ENCODE measurements around the gene TSPAN15. TPM values are rescaled to one million over a fixed set of nuclear protein-coding genes. Genes with fewer than 3 reads are reported as not detected.

TSPAN15 gene
- total RNA-seq, 1 experiment from 2014 or later, result 1.6 TPM

DNA sequence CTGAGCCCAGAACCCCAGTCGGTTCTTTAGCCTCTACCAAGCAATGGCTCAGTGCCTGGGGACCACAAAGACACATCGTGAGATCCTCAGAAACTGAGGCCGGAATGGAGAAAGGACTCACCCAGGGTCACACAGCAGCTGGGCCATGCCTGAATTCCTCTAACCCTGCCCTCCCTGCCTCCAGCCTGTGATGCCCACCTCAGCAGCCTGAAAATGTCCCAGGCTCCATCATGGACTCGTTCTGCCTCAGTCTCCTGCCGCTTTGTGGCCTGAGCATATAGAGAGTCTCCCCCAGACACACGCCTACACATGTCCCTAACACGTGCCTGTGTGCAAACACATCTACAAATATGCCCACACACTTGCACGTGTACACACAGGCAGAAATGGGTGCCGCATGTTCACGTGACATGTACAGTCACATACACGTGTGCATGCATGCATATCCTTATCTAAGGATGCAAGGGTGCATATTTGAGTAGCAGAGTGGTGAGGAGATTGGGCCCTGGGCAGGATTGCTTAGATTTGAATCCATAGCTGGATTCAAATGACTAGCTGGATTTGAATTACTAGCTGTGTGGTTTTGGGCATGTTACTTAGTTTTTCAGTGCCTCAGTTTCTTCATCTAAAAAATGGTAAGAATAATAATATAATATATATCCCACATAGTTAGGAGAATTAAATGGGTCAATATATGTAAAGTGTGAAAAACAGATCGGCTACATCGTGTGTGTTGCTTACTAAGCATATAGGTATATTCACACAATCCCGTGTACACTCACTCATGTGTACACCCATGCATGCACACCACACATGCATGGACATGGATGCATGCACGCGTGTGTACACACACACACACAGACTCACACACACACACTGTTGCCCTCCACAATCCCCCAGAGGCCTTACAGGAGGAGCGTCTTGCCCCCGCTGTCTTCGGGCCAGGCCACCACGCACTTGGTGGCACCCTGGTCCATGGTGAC lies 36.9 kb upstream of the TSPAN15 start:
- Histone ChIP-seq H3K4me3 (ENCODE audit: low read length) (no peak overlapping the region), H4K20me1 (ENCODE audit: insufficient read depth, low read depth, low read length) (no peaks in the 10 kb centered on the region), H3K27ac (ENCODE audit: low read length) (no peak overlapping the region), H3K36me3 (ENCODE audit: insufficient read depth, low read length) (no peaks in the 10 kb centered on the region), H2AFZ (ENCODE audit: low read length) (no peak overlapping the region), H3K4me1 (ENCODE audit: low read length) (peaks cover 7% of the 10 kb centered on the region), H3K4me2 (ENCODE audit: low read depth, low read length, poor library complexity, severe bottlenecking) (no peak overlapping the region), H3K9me2 (replicated peaks; ENCODE audit: insufficient read depth, low read length) (no peaks in the 10 kb centered on the region), H3K9ac (ENCODE audit: low read length) (no peak overlapping the region), H3K9me3 (ENCODE audit: low read length) (no peaks in the 10 kb centered on the region), H3K27me3 (ENCODE audit: low read length) (no peaks in the 10 kb centered on the region), H3K79me2 (ENCODE audit: low read length) (no peaks in the 10 kb centered on the region)
- no peak for DNase-seq

DNA sequence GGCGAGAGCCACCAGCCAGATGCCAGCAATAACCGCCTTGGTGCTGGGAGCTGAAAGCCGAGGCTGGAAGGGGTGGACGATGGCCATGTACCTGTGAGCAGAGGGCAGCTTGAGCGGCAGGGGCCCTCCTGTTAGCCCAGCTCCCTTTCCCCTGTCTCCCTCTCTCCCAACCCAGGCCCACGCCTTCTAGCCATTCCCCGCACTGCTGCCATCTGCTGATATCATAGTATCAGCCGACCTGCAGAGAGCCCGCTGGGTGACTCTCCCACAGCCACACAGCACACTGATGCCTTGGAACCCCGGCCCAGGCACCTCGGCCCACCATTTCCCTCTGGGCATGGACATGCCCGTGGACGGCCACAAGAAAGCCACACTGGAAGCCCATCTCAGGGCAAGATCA lies 36.2 kb upstream of the TSPAN15 start:
- Histone ChIP-seq H3K79me2 (ENCODE audit: low read length) (no peaks in the 10 kb centered on the region), H3K9me3 (ENCODE audit: low read length) (no peaks in the 10 kb centered on the region), H4K20me1 (ENCODE audit: insufficient read depth, low read depth, low read length) (no peaks in the 10 kb centered on the region), H3K9ac (ENCODE audit: low read length) (no peak overlapping the region), H3K36me3 (ENCODE audit: insufficient read depth, low read length) (no peaks in the 10 kb centered on the region), H3K4me3 (ENCODE audit: low read length) (no peak overlapping the region), H3K27ac (ENCODE audit: low read length) (no peak overlapping the region), H3K4me2 (ENCODE audit: low read depth, low read length, poor library complexity, severe bottlenecking) (no peak overlapping the region), H3K4me1 (ENCODE audit: low read length) (peaks cover under 1% of the 10 kb centered on the region; the same call in 1 of the 2 replicates), H3K27me3 (ENCODE audit: low read length) (no peaks in the 10 kb centered on the region), H3K9me2 (replicated peaks; ENCODE audit: insufficient read depth, low read length) (no peaks in the 10 kb centered on the region), H2AFZ (ENCODE audit: low read length) (no peak overlapping the region)
- DNase-seq, result no peak

DNA sequence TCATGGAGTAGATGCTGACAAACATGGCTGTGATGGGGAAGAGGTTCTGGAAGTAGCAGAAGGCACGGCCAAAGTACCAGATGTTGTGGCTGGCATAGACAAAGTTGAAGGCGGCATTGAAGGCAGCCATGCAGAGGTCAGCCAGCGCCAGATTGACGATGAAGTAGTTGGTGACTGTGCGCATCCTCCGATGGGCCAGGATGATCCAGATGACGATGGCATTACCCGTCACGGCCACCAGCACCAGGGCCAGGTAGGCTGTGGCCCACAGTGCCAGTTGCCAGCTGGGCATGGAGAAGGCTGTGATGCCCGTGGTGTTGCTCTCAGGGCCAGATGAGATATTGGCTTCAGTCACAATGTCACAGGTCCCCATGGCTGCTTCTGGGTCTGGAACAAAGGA lies 35.3 kb upstream of the TSPAN15 start:
- Histone ChIP-seq H3K4me3 (ENCODE audit: low read length) (no peak overlapping the region), H3K9me2 (replicated peaks; ENCODE audit: insufficient read depth, low read length) (no peaks in the 10 kb centered on the region), H3K27me3 (ENCODE audit: low read length) (no peaks in the 10 kb centered on the region), H2AFZ (ENCODE audit: low read length) (no peak overlapping the region), H3K27ac (ENCODE audit: low read length) (no peak overlapping the region), H3K9ac (ENCODE audit: low read length) (no peak overlapping the region), H3K4me1 (ENCODE audit: low read length) (no peaks in the 10 kb centered on the region), H3K4me2 (ENCODE audit: low read depth, low read length, poor library complexity, severe bottlenecking) (no peak overlapping the region), H3K36me3 (ENCODE audit: insufficient read depth, low read length) (no peaks in the 10 kb centered on the region), H3K9me3 (ENCODE audit: low read length) (no peaks in the 10 kb centered on the region), H4K20me1 (ENCODE audit: insufficient read depth, low read depth, low read length) (no peaks in the 10 kb centered on the region), H3K79me2 (ENCODE audit: low read length) (no peaks in the 10 kb centered on the region)
- no peak for DNase-seq

DNA sequence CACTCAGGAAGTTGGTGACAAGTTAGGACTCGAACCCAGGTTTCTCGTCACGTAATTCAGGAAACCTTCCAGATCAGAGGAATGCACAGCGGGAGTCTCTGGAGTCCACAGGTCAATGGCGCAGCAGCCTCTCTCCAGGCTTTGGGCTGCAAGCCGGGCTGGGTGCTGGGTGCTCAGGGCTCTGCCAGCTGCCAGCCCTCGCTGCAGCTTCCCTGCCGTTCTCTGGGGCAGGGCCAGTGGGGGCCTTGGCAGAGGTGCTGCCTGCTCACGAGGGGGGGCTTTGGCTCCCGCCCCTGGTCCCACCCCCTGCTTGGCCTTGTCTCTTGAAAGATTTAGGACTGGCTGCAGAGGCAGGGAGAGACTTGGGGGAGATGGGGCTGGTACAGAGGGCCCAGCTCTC lies 34.6 kb upstream of the TSPAN15 start, which contains the start of gene TACR2:
TSS of gene TACR2 (minus strand) at position 224 of the 400 bp plus-strand sequence. CDS start 595 bp downstream, outside the sequence.
- H3K4me2 ChIP-seq (ENCODE audit: low read depth, low read length, poor library complexity, severe bottlenecking), result no peak within 1 kb of the TSS
- H3K36me3 ChIP-seq (ENCODE audit: insufficient read depth, low read length), result no peaks in the 10 kb centered on the region
- no peaks in the 10 kb centered on the region for H3K9me3 ChIP-seq (ENCODE audit: low read length)
- no peak within 1 kb of the TSS for H3K27ac ChIP-seq (ENCODE audit: low read length)
- no peak for DNase-seq
- no peaks in the 10 kb centered on the region for H3K79me2 ChIP-seq (ENCODE audit: low read length)
- no peak within 1 kb of the TSS for H2AFZ ChIP-seq (ENCODE audit: low read length)
- no peaks in the 10 kb centered on the region for H3K4me1 ChIP-seq (ENCODE audit: low read length)
- H3K4me3 ChIP-seq (ENCODE audit: low read length), result no peak within 1 kb of the TSS
- H3K9me2 ChIP-seq (replicated peaks; ENCODE audit: insufficient read depth, low read length), result no peaks in the 10 kb centered on the region
- H3K27me3 ChIP-seq (ENCODE audit: low read length), result no peaks in the 10 kb centered on the region
- no peaks in the 10 kb centered on the region for H4K20me1 ChIP-seq (ENCODE audit: insufficient read depth, low read depth, low read length)
- H3K9ac ChIP-seq (ENCODE audit: low read length), result no peak within 1 kb of the TSS

DNA sequence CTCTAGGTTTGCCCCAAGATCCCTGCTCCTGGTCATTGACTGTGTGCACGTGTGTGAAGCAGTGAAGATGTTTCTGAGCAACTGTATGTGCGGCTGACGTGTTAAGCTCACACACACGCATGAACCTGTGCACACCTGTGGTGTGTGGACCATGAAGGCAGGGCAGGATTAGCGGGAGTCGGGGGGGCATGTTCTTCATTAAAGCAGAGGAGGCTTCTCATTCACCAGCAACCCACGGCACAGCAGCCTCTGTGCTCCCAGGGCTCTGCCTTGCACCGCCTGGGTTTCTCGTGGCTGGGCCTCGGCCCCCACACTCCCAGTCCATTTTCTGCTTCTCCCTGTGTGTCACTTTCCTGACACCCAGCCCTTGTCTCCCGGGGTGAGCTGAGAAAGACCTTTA lies 33.7 kb upstream of the TSPAN15 start:
- Histone ChIP-seq H3K4me1 (ENCODE audit: low read length) (no peaks in the 10 kb centered on the region), H2AFZ (ENCODE audit: low read length) (no peak overlapping the region), H3K79me2 (ENCODE audit: low read length) (no peaks in the 10 kb centered on the region), H3K9ac (ENCODE audit: low read length) (no peak overlapping the region), H3K27me3 (ENCODE audit: low read length) (no peaks in the 10 kb centered on the region), H3K4me3 (ENCODE audit: low read length) (no peak overlapping the region), H3K9me3 (ENCODE audit: low read length) (no peaks in the 10 kb centered on the region), H3K4me2 (ENCODE audit: low read depth, low read length, poor library complexity, severe bottlenecking) (no peak overlapping the region), H3K9me2 (replicated peaks; ENCODE audit: insufficient read depth, low read length) (no peaks in the 10 kb centered on the region), H3K36me3 (ENCODE audit: insufficient read depth, low read length) (no peaks in the 10 kb centered on the region), H4K20me1 (ENCODE audit: insufficient read depth, low read depth, low read length) (no peaks in the 10 kb centered on the region), H3K27ac (ENCODE audit: low read length) (no peak overlapping the region)
- DNase-seq, result no peak

DNA sequence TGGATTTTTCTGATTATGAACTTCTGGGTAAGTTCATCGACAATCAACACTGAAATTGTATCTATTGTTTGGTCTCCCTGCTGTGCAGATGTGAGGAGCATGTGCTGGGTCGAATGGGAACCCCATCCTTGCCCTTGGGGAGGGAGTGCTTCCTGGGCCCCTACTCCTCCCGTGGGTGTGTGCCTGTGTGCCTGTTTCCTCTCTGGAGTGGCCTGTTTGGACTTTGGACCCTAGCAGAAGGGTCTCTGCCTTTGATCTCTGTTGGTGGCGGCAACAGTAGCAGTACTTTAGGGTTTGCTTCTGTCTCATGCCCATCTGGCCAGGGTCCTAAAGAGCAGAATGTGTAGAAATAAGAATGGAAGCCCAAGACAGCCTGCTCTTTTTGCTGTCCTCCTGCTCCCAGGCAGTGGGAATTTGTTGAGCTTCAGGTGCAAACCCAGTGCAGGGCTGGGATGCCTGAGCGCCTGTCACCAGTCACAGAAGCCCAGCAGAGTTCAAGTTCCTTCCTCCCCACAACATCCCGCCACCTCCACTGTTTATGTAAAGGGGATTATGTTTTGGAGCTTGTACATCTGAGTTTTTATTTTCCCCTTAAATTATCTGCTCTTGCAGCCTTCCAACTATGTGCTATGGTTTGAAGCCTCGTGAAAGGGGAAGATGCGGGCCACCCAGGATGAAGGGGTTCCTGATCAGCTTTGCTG lies 33.1 kb upstream of the TSPAN15 start:
- Histone ChIP-seq H3K79me2 (ENCODE audit: low read length) (no peaks in the 10 kb centered on the region), H3K9ac (ENCODE audit: low read length) (no peak overlapping the region), H3K9me3 (ENCODE audit: low read length) (no peaks in the 10 kb centered on the region), H2AFZ (ENCODE audit: low read length) (no peak overlapping the region), H4K20me1 (ENCODE audit: insufficient read depth, low read depth, low read length) (no peaks in the 10 kb centered on the region), H3K4me3 (ENCODE audit: low read length) (no peak overlapping the region), H3K36me3 (ENCODE audit: insufficient read depth, low read length) (no peaks in the 10 kb centered on the region), H3K4me1 (ENCODE audit: low read length) (no peaks in the 10 kb centered on the region), H3K27ac (ENCODE audit: low read length) (no peak overlapping the region), H3K27me3 (ENCODE audit: low read length) (no peaks in the 10 kb centered on the region), H3K4me2 (ENCODE audit: low read depth, low read length, poor library complexity, severe bottlenecking) (no peak overlapping the region), H3K9me2 (replicated peaks; ENCODE audit: insufficient read depth, low read length) (no peaks in the 10 kb centered on the region)
- DNase-seq, result no peak

DNA sequence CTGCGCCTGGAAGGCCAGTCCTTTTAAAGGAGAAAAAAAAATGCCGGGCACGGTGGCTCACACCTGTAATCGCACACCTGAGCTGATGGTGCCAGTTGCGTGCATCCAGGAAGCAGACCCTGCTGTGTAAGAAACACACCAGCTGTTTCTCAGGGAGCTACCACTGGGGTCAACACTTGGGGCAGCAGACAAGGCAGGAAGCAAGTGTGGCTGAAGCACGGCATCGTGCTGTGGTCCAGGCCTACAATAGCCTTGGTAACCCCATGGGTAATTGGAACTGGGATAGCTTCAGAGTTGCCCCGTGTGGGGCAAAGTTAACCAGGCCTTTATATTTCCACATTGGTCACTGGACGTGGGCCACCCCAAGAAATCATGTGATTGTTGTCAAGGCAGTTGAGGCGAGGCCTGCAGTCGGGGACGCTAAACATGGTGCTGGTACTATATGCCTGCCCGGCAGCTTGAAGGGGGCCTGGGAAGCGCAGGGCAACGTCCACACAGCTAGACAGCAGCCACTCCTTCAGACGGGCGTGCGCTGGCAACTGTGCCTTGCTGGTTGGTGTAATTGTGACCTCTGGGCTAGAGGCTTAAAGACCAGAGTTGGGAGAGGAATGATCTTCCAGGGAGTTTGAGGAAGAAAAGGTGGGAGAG lies 32.0 kb upstream of the TSPAN15 start:
- H3K27me3 ChIP-seq (ENCODE audit: low read length), result no peaks in the 10 kb centered on the region
- no peak overlapping the region for H2AFZ ChIP-seq (ENCODE audit: low read length)
- H3K36me3 ChIP-seq (ENCODE audit: insufficient read depth, low read length), result no peaks in the 10 kb centered on the region
- H4K20me1 ChIP-seq (ENCODE audit: insufficient read depth, low read depth, low read length), result no peaks in the 10 kb centered on the region
- H3K9me2 ChIP-seq (replicated peaks; ENCODE audit: insufficient read depth, low read length), result no peaks in the 10 kb centered on the region
- no peak overlapping the region for H3K9ac ChIP-seq (ENCODE audit: low read length)
- no peak overlapping the region for H3K4me2 ChIP-seq (ENCODE audit: low read depth, low read length, poor library complexity, severe bottlenecking)
- H3K4me1 ChIP-seq (ENCODE audit: low read length), result peaks cover 5% of the 10 kb centered on the region
- H3K79me2 ChIP-seq (ENCODE audit: low read length), result no peaks in the 10 kb centered on the region
- H3K4me3 ChIP-seq (ENCODE audit: low read length), result no peak overlapping the region
- no peak for DNase-seq
- H3K27ac ChIP-seq (ENCODE audit: low read length), result no peak overlapping the region
- no peaks in the 10 kb centered on the region for H3K9me3 ChIP-seq (ENCODE audit: low read length)

DNA sequence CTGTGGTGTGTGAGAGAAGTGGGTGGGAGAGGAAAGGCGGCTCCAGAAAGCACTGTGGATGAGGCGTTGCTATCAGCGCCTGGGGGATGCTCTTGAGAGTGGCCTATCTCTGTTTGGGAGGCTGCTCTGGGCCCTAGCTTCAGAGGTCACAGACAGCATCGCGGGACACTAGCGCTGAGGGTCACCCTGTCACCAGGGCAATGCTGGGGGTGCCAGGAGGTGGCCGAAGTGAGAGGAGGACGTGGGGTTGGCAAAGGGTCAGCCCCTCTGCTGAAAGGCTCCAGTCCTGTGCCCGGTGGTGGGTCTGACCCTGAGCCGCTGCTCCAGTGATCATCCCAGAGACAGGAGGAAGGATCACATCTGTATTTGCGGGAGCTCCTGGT lies 31.5 kb upstream of the TSPAN15 start:
- Histone ChIP-seq H3K4me2 (ENCODE audit: low read depth, low read length, poor library complexity, severe bottlenecking) (no peak overlapping the region), H3K27me3 (ENCODE audit: low read length) (no peaks in the 10 kb centered on the region), H3K9ac (ENCODE audit: low read length) (no peak overlapping the region), H3K9me2 (replicated peaks; ENCODE audit: insufficient read depth, low read length) (no peaks in the 10 kb centered on the region), H3K4me1 (ENCODE audit: low read length) (peaks cover 5% of the 10 kb centered on the region), H4K20me1 (ENCODE audit: insufficient read depth, low read depth, low read length) (no peaks in the 10 kb centered on the region), H3K4me3 (ENCODE audit: low read length) (no peak overlapping the region), H2AFZ (ENCODE audit: low read length) (no peak overlapping the region), H3K9me3 (ENCODE audit: low read length) (no peaks in the 10 kb centered on the region), H3K27ac (ENCODE audit: low read length) (no peak overlapping the region), H3K36me3 (ENCODE audit: insufficient read depth, low read length) (no peaks in the 10 kb centered on the region), H3K79me2 (ENCODE audit: low read length) (no peaks in the 10 kb centered on the region)
- DNase-seq, result no peak
